AG08395 (cell line): ENCODE results near the gene MREG.
"Not testable (repeated sequence)": the region's sequence is repeated elsewhere in the genome, so short reads cannot be mapped to it uniquely, and the experiment has no call there.

Source experiments
- DNase-seq: peaks from one replicate; pipeline ENCODE4 v3.0.0; 2012; ENCODE audit warnings: mixed read lengths, low spot score

Gene MREG

GRCh38 chr2:216021768-216022565, 8.6 kb upstream of the MREG start:
- DNase-seq, result no peak

GRCh38 chr2:216018709-216019108, 5.4 kb upstream of the MREG start:
- no peak for DNase-seq

GRCh38 chr2:216017365-216017764, 4.0 kb upstream of the MREG start:
- DNase-seq, result peak; percentile 30

- no peak for DNase-seq
Observed at GRCh38 chr2:216016581-216016980, 3.2 kb upstream of the MREG start.

- DNase-seq, result no peak
Observed at GRCh38 chr2:216015722-216016464, 2.5 kb upstream of the MREG start.

- DNase-seq, result no peak
Observed at GRCh38 chr2:216014986-216015385, 1.6 kb upstream of the MREG start.

GRCh38 chr2:216014006-216014405, 655 bp upstream of the MREG start:
- DNase-seq, result no peak

GRCh38 chr2:216012830-216013079, 596 bp downstream of the MREG start:
- DNase-seq, result no peak

GRCh38 chr2:216012133-216012829, 1.1 kb downstream of the MREG start:
- peak; percentile 38 for DNase-seq

GRCh38 chr2:216009215-216009614, 4.1 kb downstream of the MREG start:
- not testable (repeated sequence) for DNase-seq

- DNase-seq, result no peak
Observed at GRCh38 chr2:216008387-216008786, 5.0 kb downstream of the MREG start.

- no peak for DNase-seq
Observed at GRCh38 chr2:216006164-216006663, 7.1 kb downstream of the MREG start.

GRCh38 chr2:216004697-216005283, 8.6 kb downstream of the MREG start:
- DNase-seq, result no peak

- DNase-seq, result no peak
Observed at GRCh38 chr2:216003876-216004696, 9.3 kb downstream of the MREG start.

- DNase-seq, result no peak
Observed at GRCh38 chr2:216002693-216003092, 10.7 kb downstream of the MREG start.

- no peak for DNase-seq
Observed at GRCh38 chr2:216002101-216002678, 11.2 kb downstream of the MREG start.

GRCh38 chr2:216001216-216002100, 11.9 kb downstream of the MREG start:
- no peak for DNase-seq

GRCh38 chr2:215998636-215999035, 14.7 kb downstream of the MREG start:
- DNase-seq, result no peak

- DNase-seq, result no peak
Observed at GRCh38 chr2:215997219-215997618, 16.1 kb downstream of the MREG start.

GRCh38 chr2:215994911-215995310, 18.4 kb downstream of the MREG start:
- DNase-seq, result no peak
